Transverse colon (tissue), 4 donors: ENCODE data around the gene ADCY4.

ENCODE experiments used
- POLR2A ChIP-seq: fragments of 450-650 bp; IDR thresholded peaks from one replicate; pipeline ENCODE4 v1.6.1; 2016; ENCODE audit warnings: antibody characterized with exemption, mild to moderate bottlenecking, moderate library complexity
- POLR2AphosphoS5 ChIP-seq, 3 donors: sonication (generic); formaldehyde crosslinking; IDR thresholded peaks; one replicate each; pipeline ENCODE4 v1.6.1; 2016; ENCODE audit warnings: antibody characterized with exemption in 3 of 3
- TF ChIP-seq, protein P1 (sequence below), 5 experiments: fragments of 200-600 bp in 3 of 5; fragments of 450-650 bp in 2 of 5; sonication (generic) in 3 of 5; IDR thresholded peaks; 1 replicate in 2 of 5; 2 replicates in 3 of 5; pipeline ENCODE4 v1.5.1; 2016 to 2017; ENCODE audit warnings: antibody characterized with exemption in 5 of 5, inconsistent platforms in 3 of 5, mild to moderate bottlenecking in 2 of 5, moderate library complexity in 1 of 5

DNA sequence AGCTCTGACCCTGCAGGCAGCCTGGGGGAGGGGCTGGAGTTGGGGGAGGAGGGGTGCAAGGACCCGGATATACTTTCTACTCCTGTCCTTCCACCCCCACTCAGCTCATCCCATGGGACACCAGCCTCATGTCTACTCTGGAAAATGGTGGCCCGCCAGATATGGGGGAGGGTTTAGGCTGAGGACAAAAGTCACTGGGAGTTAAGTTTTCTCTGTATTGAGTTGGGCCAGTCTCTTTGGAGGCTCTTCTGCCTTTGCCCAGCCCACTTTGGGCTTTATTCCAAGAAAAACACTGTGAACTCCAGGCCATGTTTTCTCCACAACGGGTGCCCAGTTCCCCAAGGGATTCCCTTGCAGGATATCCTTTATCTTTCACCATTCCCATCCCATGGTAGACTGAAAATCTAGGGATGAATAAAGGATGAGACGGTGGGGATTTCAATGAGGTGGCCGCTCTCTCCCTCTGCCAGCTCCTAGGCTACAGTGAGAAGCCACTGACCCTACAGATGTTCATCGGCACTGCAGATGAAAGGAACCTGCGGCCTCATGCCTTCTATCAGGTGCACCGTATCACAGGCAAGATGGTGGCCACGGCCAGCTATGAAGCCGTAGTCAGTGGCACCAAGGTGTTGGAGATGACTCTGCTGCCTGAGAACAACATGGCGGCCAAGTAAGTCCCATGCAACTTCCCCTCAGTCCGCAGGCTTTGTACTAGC is 38.0 kb upstream of the ADCY4 start:
- TF ChIP-seq POLR2AphosphoS5 (IDR thresholded peaks at IDR 0.05) (no peak), POLR2A (no peak)
- TF ChIP-seq, protein P1, sequence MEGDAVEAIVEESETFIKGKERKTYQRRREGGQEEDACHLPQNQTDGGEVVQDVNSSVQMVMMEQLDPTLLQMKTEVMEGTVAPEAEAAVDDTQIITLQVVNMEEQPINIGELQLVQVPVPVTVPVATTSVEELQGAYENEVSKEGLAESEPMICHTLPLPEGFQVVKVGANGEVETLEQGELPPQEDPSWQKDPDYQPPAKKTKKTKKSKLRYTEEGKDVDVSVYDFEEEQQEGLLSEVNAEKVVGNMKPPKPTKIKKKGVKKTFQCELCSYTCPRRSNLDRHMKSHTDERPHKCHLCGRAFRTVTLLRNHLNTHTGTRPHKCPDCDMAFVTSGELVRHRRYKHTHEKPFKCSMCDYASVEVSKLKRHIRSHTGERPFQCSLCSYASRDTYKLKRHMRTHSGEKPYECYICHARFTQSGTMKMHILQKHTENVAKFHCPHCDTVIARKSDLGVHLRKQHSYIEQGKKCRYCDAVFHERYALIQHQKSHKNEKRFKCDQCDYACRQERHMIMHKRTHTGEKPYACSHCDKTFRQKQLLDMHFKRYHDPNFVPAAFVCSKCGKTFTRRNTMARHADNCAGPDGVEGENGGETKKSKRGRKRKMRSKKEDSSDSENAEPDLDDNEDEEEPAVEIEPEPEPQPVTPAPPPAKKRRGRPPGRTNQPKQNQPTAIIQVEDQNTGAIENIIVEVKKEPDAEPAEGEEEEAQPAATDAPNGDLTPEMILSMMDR (IDR thresholded peaks at IDR 0.05), result no peak
